ENCODE data around the gene CMTR1.
A peak's percentile ranks its signal among the peaks of the same experiment; 100 is the strongest.
"Not testable (repeated sequence)": the region's sequence is repeated elsewhere in the genome, so short reads cannot be mapped to it uniquely, and the experiment has no call there.

CMTR1 gene

GRCh38 chr6:37492991-37493660 is 60.1 kb downstream of the CMTR1 start:
- no peak for DNase-seq (ENCODE audit: low read depth)

- DNase-seq (ENCODE audit: low read depth) = no peak
These were observed 60.6 kb downstream of the CMTR1 start for GRCh38 chr6:37493661-37493995.

DNA sequence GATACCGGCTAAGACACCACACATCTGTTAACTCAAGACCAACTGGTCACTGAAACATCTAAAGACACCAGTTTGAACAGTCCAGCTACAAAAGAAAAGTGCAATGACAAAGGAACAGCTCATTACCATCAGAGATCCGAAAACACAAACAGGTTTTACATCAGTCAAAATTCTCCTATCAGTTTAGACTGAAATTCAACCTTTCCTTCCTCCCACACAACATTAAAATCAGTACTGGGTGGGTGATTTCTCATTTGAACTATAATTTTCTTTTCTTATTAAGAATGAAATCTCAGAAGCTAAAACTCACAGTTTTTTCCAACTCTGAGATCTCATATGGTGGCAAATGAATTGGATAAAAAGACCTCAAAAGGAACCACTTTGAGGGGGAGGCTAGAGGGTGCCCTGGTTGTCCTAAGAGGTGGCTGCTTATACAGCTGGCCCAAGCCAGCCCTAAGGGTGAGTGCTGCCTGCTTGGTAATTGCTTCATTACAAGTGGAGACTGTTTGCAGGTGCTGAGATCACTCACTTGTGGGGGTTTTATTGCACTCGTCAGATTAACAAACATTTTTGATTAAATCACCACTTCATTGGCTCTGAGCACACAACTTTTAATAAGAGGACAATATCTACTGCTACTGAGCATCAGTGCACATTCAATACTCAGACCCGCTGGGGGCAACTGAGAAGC is 62.4 kb downstream of the CMTR1 start:
- no peak for DNase-seq (ENCODE audit: low read depth)

- DNase-seq (ENCODE audit: low read depth) = no peak
These were observed 64.2 kb downstream of the CMTR1 start for GRCh38 chr6:37496951-37497885.

DNA sequence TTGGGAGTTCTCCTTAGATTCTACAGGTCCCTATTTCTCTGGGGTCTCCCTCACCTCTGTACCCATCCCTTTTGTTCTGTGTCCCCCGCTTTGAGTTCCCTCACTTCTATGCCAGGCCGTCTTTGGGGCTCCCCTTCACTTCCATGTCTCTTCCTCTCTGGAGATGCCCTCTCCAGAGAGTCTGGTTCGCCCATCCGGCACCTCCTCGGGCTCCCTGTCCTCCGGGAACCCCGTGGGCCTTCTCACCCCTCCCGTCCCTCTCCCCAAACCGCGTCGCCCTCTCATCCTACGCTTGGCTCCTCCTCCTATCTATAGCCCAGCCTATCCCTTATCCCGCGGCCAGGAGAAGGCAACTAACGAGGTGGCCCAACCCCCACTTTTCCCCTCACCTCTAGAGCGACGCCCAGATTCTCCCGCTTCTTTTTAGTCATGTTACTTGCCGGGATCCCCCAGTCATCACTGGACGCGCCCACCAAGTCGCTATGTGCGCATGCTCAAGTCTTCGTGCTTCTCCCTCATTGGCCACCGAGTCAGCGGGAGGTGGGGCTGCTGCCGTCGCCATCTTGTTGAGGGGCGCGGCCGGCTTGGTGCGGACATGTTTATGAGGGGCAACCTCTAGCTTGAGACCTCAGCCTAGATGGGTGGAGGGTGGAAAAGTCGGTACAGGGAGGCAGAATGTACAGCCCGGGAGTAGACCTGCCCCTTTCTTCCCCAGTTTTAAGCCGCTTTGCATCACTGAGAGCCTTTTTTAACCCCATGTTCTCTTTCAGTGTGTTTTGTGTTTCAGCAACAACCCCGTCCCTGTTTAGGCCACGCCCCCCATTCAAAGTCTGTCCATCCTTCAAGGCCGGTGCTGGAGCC is 66.6 kb downstream of the CMTR1 start, which contains the start of gene CCDC167:
TSS of gene CCDC167 (minus strand) at position 461 of the 861 bp plus-strand sequence. CDS start at position 431, 30 bp downstream.
- peak; percentile 92 for DNase-seq (ENCODE audit: low read depth)

DNA sequence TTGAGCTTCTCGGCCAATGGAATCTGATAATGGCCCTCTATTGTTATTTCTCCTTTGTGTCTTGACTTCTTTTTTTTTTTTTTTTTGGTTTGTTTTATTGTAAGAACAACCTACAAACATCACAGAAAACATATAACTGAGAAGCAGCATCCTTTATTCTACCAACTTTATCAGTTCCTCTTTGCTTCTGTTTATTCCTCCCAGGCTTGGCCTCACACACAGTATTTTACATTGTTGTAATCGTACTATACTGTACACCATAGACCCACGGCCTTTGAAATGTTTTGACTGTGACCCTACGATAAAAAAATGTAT is 67.2 kb downstream of the CMTR1 start:
- DNase-seq (ENCODE audit: low read depth) = no peak

DNA sequence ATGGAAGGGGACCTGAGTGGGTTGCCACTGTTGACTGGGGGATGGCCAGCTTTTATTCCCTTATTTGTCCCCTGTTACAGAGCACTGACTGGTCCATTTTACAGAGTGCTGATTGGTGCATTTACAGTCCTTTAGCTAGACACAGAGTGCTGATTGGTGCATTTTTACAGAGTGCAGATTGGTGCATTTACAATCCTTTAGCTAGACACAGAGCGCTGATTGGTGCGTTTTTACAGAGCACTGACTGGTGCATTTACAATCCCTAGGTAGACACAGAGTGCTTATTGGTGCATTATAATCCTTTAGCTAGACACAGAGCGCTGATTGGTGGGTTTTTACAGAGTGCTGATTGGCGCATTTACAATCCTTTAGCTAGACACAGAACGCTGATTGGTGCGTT is 67.9 kb downstream of the CMTR1 start:
- DNase-seq (ENCODE audit: low read depth) = not testable (repeated sequence)

DNA sequence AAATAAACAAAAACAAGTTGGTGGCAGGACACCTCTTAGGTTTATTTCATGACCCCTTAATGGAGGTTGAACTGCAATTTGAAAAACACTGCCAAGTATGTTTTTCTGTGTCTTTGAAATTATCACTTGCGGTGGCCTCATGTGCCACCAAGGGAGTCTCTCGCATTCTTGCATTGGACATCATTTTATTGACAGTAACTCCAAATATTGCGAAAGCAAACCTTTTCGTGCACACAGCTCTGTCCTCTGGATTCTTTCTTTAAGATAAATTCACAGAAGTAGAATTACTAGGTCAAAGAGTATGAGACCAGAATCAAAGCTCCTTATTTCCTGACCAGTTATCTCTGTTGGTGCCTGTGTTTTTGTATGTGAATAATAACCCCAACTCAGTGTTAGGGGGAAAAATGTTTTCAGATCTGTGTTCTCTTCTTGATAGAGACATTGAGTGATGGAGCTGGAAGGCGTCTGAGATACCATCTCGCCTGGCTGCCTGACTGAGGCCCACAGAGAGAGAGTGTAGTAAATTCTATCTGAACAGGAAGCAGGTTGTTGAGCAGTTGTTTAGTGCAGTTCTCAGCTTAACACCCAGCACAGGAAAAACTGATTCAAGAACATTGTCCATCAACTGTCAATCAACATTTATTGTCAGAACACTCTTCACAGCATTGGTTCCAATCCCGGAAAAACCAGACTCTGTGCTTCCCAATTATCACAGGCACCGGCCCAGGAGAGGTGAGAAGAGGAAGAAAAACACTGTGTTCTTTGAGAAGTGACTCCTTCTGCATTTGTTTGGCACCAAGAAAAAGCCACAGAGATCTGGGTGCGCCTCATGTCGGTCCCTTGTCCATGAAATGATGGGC is 68.8 kb downstream of the CMTR1 start:
- no peak for DNase-seq (ENCODE audit: low read depth)

DNA sequence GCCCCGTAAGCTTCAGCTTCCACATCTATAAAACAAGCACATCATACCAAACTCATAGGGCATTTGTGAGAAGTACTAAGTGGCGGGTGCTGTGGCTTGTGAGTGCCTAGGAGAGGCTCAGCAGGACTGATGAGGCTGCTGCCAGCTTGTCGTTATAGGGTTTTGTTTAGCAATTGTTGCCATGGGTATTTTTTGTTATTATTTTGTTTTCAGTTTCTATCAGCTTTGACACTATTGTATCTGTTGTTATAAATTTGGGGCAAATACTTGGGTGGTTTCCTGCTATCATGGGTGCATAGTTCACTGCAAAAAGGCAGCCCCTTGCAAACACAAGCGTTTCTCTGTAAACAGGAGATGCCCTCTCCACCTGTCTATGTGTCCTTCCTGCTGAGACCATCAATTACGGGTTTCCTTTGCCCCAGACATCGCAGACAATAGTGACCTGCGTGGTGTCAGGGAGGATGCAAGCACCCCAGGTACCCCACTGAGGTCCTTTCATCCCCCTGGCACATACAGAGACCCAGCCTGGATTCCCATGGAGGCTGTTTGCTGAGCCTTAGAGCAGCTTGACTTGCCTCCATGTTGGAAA is 69.8 kb downstream of the CMTR1 start:
- no peak for DNase-seq (ENCODE audit: low read depth)

GRCh38 chr6:37503309-37503965 is 70.4 kb downstream of the CMTR1 start:
- no peak for DNase-seq (ENCODE audit: low read depth)

- DNase-seq (ENCODE audit: low read depth) = no peak
These were observed 71.0 kb downstream of the CMTR1 start for GRCh38 chr6:37504024-37504423.

DNA sequence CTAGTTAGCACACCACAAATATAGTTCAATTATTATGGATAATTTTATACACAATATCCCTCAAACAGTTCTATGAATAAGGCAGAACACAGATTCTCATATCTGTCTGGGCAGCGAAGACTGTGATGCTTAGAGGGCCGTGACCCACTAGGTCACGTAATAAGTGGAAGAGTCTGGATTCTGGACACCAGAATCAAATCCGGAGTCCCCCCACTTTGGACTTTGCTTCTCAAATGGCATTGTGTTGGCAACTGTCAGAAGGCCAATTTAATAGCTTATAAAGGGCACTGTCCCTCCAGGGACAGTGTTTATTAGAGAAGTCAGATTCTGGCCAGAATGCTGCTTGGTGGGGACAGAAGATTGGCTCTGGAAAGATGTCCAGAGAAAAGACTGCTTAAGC is 73.5 kb downstream of the CMTR1 start:
- no peak for DNase-seq (ENCODE audit: low read depth)

DNA sequence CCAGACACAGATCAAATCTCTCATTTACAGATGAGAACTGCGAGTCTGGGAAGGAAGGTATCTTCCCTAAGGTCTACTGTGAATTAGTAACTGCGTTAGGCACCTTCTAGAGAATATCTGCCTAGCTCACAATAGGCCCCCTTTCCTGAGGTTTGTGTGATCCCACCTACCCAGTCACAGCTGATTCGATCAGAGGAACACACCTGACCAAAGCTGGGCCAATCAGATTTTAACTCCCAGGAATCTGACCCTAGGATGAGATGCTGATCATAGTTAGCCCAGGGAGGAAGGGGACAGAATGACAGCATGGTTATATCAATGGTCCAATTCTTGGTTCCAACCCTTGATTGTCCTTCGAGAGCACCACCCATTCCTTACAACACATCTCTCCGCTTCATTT is 74.1 kb downstream of the CMTR1 start:
- DNase-seq (ENCODE audit: low read depth) = no peak

GRCh38 chr6:37507690-37508421 is 74.8 kb downstream of the CMTR1 start:
- no peak for DNase-seq (ENCODE audit: low read depth)

DNA sequence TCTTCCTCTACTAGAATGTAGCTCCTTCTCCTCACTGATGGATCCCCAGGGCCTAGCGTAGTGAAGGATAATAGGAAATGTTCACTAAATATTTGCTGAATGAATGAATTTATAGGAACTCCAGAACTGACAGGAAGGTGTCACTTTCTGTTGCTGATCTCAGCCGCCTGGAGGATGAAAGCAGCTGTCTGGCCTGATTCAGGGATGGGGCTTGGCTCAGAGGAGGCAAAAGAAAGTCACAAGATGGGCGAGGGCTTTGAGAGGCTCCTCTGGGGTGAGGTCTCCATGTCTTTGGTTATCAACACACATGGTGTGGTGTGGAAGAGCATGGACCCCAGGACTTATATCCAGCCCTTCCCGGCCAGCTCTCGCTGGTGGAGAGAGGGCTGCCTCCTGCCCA is 78.2 kb downstream of the CMTR1 start:
- no peak for DNase-seq (ENCODE audit: low read depth)

- no peak for DNase-seq (ENCODE audit: low read depth)
These were observed 78.9 kb downstream of the CMTR1 start for GRCh38 chr6:37511910-37512399.

DNA sequence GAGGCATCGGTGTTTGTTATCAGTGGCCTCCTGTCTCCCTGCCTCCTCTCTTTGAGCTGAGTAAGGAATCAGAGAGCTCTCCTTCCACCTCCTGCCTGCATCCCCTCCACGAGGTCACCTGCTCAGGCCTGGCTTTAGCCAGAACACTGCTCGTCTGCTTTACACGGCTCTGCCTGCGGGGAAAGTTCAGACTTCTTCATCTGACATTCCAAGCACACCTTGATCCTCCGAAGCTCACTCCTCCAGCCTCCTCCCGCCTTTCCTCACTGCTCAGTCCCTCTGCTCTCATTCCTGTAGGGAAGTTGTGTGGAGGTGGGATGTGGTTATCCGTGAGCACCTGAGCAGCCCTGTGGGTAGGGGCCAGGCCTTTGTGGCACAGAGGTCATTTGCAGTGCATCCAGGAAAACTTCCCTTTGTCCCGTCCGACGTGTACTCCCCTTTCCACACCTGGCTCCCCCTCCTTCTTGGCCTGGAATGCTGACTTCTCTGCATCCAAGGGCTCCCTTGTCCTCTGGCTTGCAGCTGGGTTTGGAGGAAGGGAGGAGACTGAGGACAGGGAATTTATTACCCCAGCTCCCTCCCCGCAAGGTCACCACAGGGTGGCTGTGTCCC is 79.5 kb downstream of the CMTR1 start:
- no peak for DNase-seq (ENCODE audit: low read depth)

DNA sequence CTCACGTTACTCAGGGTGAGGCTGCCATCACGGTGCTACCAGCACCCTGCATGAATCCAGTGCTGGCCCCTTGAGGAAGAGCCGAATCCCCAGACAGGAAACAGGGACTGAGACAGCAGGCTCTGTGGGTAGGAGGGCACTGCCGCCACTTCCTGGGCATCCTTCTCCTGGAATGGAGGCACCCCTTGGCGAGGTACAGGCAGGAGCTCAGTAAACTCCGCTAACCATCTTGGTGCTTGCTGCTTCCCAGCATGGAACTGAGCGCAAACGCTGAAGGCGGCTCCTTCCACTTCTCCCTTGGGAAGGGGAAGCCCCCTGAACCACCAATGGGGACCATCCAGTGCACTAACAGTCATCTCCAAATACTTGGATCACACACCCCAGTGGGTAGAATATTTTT is 80.1 kb downstream of the CMTR1 start:
- no peak for DNase-seq (ENCODE audit: low read depth)

DNA sequence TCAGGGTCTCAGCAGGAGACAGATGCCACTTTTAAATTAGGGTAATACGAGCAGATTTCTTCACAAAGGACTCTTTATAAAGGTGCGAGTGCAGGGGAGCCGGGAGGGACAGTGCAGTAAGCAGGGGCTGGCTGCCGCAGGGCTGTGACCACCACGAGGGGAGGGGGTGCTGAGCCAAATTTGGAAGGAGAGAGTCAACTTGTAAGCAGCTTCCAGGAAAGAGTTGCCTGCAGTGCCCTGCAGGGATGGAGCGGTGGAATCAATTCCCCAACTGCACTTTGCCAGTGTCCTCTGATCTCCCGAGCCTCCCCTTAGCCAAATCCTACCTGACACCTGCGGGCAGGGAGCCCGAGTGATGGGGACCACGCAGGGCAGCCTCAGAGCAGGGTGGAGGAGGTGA is 80.6 kb downstream of the CMTR1 start:
- DNase-seq (ENCODE audit: low read depth) = no peak
